Heart left ventricle (tissue), 13 donors: ENCODE results near the gene CBFA2T2.

Experiments
- CTCF ChIP-seq, 12 donors: fragments of 200-600 bp; sonication (generic) in 4 of 12; IDR thresholded peaks; one replicate each; pipeline versions ENCODE4 v1.5.0 to v1.8.0; 2018 to 2022; ENCODE audit warnings: antibody characterized with exemption in 12 of 12, mild to moderate bottlenecking in 5 of 12
- POLR2A ChIP-seq, 2 donors: fragments of 450-650 bp; IDR thresholded peaks; one replicate each; pipeline ENCODE4 v1.6.1; 2017; ENCODE audit warnings: antibody characterized with exemption in 2 of 2, mild to moderate bottlenecking in 2 of 2, moderate library complexity in 2 of 2
- donor health status: ischemic (EF 13 %, LVEDD 7.1; RV severe dilation, severe dysfunction).
- donor health status: DM: no; HTN: yes; CAD: no.
- donor health status: DM: no; HTN: no; CAD: no.
- donor health status: ischemic (EF 25% LVEDD 6.9; RV normal size, moderate dysfunction).
- donor health status: ischemic (EF 25% LVEDD 5.7; RV mildly dilated, moderate dysfunction).
- donor health status: ischemic (EF 35%, LVEDD 5.7; RV mildly dilated, moderate dysfunction).
- donor health status: nonischemic (EF 11% LVEDD 7.7; RV severe dilation, severe dysfunction).
- donor health status: DM: yes; HTN: yes; CAD: no.
- donor health status: PGD.
- donor health status: ischemic (EF 29% LVEDD 5.4; RV normal size, mild dysfunction).
- donor health status: nonischemic (EF 23%, LVEDD 6.1; RV moderate dilation, normal function).

GRCh38 chr20:33466303-33466646, 23.6 kb upstream of the CBFA2T2 start:
- TF ChIP-seq POLR2A (IDR thresholded peaks at IDR 0.05) (no peak), CTCF (IDR thresholded peaks at IDR 0.05) (no peak)
